DOHH2 (cell line): ENCODE results near the gene SMARCA1.

Experiments used
- H3F3A ChIP-seq: fragments of 200-600 bp; sonication (generic), shearing (Covaris generic); 2 replicates; pipeline ENCODE4 v1.6.0; 2016; ENCODE audit warnings: antibody characterized with exemption, mild to moderate bottlenecking; ENCODE audit not compliant: control insufficient read depth, insufficient read depth
- H3K27ac ChIP-seq: fragments of 200-600 bp; sonication (generic); 2 replicates; pipeline ENCODE4 v1.5.1; 2014; ENCODE audit warnings: low read depth, mild to moderate bottlenecking, low read length, moderate library complexity
- H3K27me3 ChIP-seq: fragments of 200-600 bp; sonication (generic); 2 replicates; pipeline ENCODE4 v1.6.1; 2014; ENCODE audit warnings: mild to moderate bottlenecking, low read length, mixed read lengths; ENCODE audit not compliant: control insufficient read depth
- H3K36me3 ChIP-seq: fragments of 200-600 bp; sonication (generic); 2 replicates; pipeline ENCODE4 v1.6.1; 2014; ENCODE audit warnings: mild to moderate bottlenecking, low read length, moderate library complexity, mixed read lengths; ENCODE audit not compliant: control insufficient read depth
- H3K4me1 ChIP-seq: fragments of 200-600 bp; sonication (generic); 2 replicates; pipeline ENCODE4 v1.6.1; 2014; ENCODE audit warnings: mild to moderate bottlenecking, low read length, mixed read lengths; ENCODE audit not compliant: control insufficient read depth
- H3K4me2 ChIP-seq: fragments of 200-600 bp; sonication (generic); 2 replicates; pipeline ENCODE4 v1.6.0; 2014; ENCODE audit warnings: mild to moderate bottlenecking, low read length, moderate library complexity
- H3K4me3 ChIP-seq: fragments of 200-600 bp; sonication (generic); 2 replicates; pipeline ENCODE4 v1.5.1; 2014; ENCODE audit warnings: mild to moderate bottlenecking, low read length, mixed read lengths
- H3K79me2 ChIP-seq: fragments of 200-600 bp; sonication (generic); 2 replicates; pipeline ENCODE4 v1.6.1; 2014; ENCODE audit warnings: mild to moderate bottlenecking, low read length, mixed read lengths; ENCODE audit not compliant: control insufficient read depth
- H3K9me2 ChIP-seq: fragments of 200-600 bp; sonication (generic); replicated peaks from 2 replicates; pipeline ENCODE4 v1.6.1; 2014; ENCODE audit warnings: mild to moderate bottlenecking, low read length, mixed read lengths; ENCODE audit not compliant: control insufficient read depth
- H3K9me3 ChIP-seq: fragments of 200-600 bp; sonication (generic); 2 replicates; pipeline ENCODE4 v1.6.1; 2014; ENCODE audit warnings: antibody characterized with exemption, low read length, mixed read lengths; ENCODE audit not compliant: control insufficient read depth, insufficient read depth
- H4K20me1 ChIP-seq: fragments of 200-600 bp; sonication (generic); 2 replicates; pipeline ENCODE4 v1.6.0; 2014; ENCODE audit warnings: low read depth, mild to moderate bottlenecking, antibody characterized with exemption, low read length, moderate library complexity; ENCODE audit not compliant: control insufficient read depth, insufficient read depth
- CTCF ChIP-seq: fragments of 200-600 bp; sonication (generic); IDR thresholded peaks from one replicate; pipeline ENCODE4 v1.5.1; 2014; ENCODE audit warnings: antibody characterized with exemption, mild to moderate bottlenecking, low read depth, low read length; ENCODE audit not compliant: poor library complexity, severe bottlenecking
- EZH2phosphoT487 ChIP-seq: fragments of 200-600 bp; sonication (generic); IDR thresholded peaks from 2 replicates; pipeline ENCODE4 v1.6.1; 2017; ENCODE audit warnings: borderline replicate concordance, mild to moderate bottlenecking, antibody characterized with exemption, low read length, moderate library complexity, mixed read lengths

SMARCA1 gene

GRCh38 chrX:129534816-129535578 lies 11.7 kb upstream of the SMARCA1 start:
- Histone ChIP-seq H3K4me3 (no peak overlapping the region), H3K4me1 (no peaks in the 10 kb centered on the region), H3K9me2 (no peaks in the 10 kb centered on the region), H3K27me3 (no peaks in the 10 kb centered on the region), H3F3A (no peaks in the 10 kb centered on the region), H3K9me3 (no peaks in the 10 kb centered on the region), H3K4me2 (no peak overlapping the region), H3K36me3 (no peaks in the 10 kb centered on the region), H3K79me2 (no peaks in the 10 kb centered on the region), H4K20me1 (no peaks in the 10 kb centered on the region), H3K27ac (no peak overlapping the region)
- TF ChIP-seq EZH2phosphoT487 = no peak
- TF ChIP-seq CTCF = no peak

- no peak overlapping the region for H3K4me3 ChIP-seq
- H4K20me1 ChIP-seq = no peaks in the 10 kb centered on the region
- H3K36me3 ChIP-seq = no peaks in the 10 kb centered on the region
- no peaks in the 10 kb centered on the region for H3K9me3 ChIP-seq
- H3K79me2 ChIP-seq = no peaks in the 10 kb centered on the region
- no peaks in the 10 kb centered on the region for H3F3A ChIP-seq
- no peaks in the 10 kb centered on the region for H3K27me3 ChIP-seq
- no peaks in the 10 kb centered on the region for H3K9me2 ChIP-seq
- H3K27ac ChIP-seq = no peak overlapping the region
- TF ChIP-seq CTCF (no peak), EZH2phosphoT487 (no peak)
- no peak overlapping the region for H3K4me2 ChIP-seq
- H3K4me1 ChIP-seq = no peaks in the 10 kb centered on the region
These were observed 7.8 kb upstream of the SMARCA1 start for GRCh38 chrX:129531132-129531531.

- H3K27me3 ChIP-seq = no peaks in the 10 kb centered on the region
- TF ChIP-seq EZH2phosphoT487 = no peak
- no peak for TF ChIP-seq CTCF
These were observed 7.1 kb upstream of the SMARCA1 start for GRCh38 chrX:129530410-129530809.

More at GRCh38 chrX:129530410-129530809, 7.1 kb upstream of the SMARCA1 start:
- Histone ChIP-seq H3K27ac (no peak overlapping the region), H3K4me2 (no peak overlapping the region), H3K9me3 (no peaks in the 10 kb centered on the region), H3F3A (no peaks in the 10 kb centered on the region), H3K79me2 (no peaks in the 10 kb centered on the region), H3K4me3 (no peak overlapping the region), H3K9me2 (no peaks in the 10 kb centered on the region), H4K20me1 (no peaks in the 10 kb centered on the region), H3K36me3 (no peaks in the 10 kb centered on the region), H3K4me1 (no peaks in the 10 kb centered on the region)
